HPDE6-E6E7 (cell line): ENCODE data around the gene ABCC10.
"Not testable (repeated sequence)": the region's sequence is repeated elsewhere in the genome, so short reads cannot be mapped to it uniquely, and the experiment has no call there.

ENCODE experiments used
- DNase-seq: peaks from one replicate; pipeline ENCODE4 v3.0.0; 2011; ENCODE audit warnings: missing footprints; ENCODE audit errors: extremely low spot score

The ABCC10 gene

DNA sequence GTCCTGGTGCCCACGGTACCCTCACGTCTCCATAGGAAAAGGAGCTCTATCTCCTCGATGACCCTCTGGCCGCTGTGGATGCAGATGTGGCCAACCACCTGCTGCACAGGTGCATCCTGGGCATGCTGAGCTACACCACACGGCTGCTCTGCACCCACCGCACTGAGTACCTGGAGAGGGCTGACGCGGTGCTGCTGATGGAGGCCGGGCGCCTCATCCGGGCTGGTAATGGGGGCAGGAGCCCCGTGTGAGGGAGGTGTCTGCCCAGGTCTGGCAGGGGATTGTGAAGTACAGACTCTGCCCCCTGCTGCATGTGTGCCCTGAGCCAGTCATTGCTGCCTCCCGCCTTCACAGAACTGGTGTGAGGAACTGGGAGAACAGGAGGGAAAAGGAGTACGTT, 15.6 kb downstream of the ABCC10 start:
- DNase-seq = no peak

GRCh38 chr6:43444036-43444435, 16.7 kb downstream of the ABCC10 start:
- no peak for DNase-seq

DNA sequence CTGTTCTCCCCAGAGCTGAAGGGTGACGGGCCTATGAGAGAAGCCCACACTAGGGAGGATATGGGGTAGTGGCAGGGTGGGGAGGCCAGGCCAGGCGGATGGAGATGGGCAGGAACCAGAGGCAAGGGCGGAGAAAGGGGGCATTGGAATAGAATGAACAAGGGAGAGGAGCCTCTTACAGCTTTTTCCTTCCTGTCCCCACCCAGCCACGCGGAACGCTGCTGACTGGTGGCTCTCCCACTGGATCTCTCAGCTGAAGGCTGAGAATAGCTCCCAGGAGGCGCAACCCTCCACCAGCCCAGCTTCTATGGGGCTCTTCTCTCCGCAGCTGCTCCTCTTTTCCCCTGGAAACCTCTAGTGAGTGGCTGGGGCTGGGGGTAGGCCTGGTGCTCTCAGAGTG, 17.2 kb downstream of the ABCC10 start:
- DNase-seq = no peak

DNA sequence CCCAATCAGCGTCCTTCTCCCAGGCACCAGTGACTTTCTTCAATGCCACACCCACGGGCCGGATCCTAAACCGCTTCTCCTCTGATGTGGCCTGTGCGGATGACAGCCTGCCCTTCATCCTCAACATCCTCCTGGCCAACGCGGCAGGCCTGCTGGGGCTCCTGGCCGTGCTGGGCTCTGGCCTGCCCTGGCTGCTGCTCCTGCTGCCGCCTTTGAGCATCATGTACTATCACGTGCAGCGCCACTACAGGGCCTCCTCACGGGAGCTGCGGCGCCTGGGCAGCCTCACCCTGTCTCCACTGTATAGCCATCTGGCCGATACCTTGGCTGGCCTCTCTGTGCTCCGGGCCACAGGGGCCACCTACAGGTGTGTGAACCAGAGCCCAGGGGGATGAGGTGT, 18.2 kb downstream of the ABCC10 start:
- no peak for DNase-seq

DNA sequence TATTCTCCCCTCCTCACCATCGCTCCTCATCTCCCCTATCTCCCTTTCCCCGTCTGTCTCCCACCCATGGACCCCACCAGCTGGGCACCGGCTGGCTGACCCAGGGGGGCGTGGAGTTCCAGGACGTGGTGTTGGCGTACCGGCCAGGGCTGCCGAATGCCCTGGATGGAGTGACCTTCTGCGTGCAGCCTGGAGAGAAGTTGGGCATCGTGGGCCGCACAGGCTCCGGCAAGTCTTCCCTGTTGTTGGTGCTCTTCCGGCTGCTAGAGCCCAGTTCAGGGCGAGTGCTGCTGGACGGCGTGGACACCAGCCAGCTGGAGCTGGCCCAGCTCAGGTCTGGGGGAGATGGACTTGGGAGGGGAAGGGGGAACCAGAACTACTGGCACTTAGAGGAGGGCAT, 20.3 kb downstream of the ABCC10 start:
- no peak for DNase-seq

DNA sequence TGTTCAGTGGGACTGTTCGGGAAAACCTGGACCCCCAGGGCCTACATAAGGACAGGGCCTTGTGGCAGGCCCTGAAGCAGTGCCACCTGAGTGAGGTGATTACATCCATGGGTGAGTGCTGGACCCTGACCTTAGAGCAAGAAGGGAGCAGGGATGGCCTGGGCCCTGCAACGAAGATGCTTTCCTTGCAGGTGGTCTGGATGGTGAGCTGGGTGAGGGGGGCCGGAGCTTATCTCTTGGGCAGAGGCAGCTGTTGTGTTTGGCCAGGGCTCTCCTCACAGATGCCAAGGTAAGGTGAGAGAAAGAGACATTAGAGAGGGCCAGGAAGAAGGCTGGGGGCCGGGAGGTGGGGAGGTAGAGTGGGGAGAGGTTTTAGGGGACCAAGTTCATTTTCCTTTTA, 21.6 kb downstream of the ABCC10 start:
- no peak for DNase-seq

GRCh38 chr6:43450699-43451131, 23.4 kb downstream of the ABCC10 start:
- no peak for DNase-seq

DNA sequence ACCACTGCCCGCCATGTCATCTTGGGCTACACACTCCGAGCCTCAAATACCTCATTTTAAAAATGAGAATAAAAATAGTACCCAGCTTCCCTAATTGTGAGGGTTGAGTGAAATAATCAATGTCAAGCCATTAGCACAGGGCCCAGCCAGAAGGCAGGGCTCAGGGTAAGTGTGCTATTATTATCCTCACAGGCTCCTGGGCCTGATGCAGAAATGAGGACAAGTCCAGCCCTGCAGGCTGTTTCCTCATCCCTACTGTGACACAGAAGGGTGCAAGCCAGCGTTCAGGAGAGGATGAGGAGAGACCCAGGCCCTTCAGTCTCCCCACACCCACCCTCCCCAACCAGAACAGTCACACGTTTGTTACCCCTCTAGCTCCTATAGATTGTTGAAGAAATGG, 24.0 kb downstream of the ABCC10 start:
- no peak for DNase-seq

GRCh38 chr6:43451939-43452338, 24.6 kb downstream of the ABCC10 start:
- DNase-seq = no peak

DNA sequence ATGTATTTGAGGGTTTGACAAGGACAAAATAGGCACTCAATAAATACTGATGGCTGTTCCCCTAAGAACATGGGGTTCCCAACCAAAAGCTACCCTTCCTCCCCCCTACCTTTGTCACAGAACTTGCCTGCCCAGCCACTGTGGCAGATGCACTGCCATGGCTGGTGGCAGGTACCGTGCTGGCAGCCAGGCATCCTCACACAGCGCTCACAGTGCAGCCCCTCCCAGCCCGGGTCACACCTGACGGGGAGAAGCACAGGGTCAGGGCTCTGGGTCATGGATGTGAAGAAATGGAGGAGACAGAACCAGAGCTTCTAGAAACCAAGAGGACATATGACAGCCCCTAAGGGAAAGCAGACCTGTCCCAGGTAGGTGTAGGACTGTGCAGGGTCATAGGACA, 25.6 kb downstream of the ABCC10 start:
- DNase-seq = no peak

GRCh38 chr6:43453831-43454230, 26.5 kb downstream of the ABCC10 start:
- DNase-seq = no peak

GRCh38 chr6:43454290-43454695, 27.0 kb downstream of the ABCC10 start:
- DNase-seq = no peak

- DNase-seq = peak; percentile 66
These were observed 27.6 kb downstream of the ABCC10 start for GRCh38 chr6:43454696-43455530.

GRCh38 chr6:43455531-43456428, 28.4 kb downstream of the ABCC10 start, which contains the start of gene DLK2:
TSS of gene DLK2 (minus strand) at chr6:43455548. CDS start at chr6:43454825, 723 bp downstream.
- peak; percentile 39 for DNase-seq

- no peak for DNase-seq
These were observed 30.3 kb downstream of the ABCC10 start for GRCh38 chr6:43457643-43458042.

DNA sequence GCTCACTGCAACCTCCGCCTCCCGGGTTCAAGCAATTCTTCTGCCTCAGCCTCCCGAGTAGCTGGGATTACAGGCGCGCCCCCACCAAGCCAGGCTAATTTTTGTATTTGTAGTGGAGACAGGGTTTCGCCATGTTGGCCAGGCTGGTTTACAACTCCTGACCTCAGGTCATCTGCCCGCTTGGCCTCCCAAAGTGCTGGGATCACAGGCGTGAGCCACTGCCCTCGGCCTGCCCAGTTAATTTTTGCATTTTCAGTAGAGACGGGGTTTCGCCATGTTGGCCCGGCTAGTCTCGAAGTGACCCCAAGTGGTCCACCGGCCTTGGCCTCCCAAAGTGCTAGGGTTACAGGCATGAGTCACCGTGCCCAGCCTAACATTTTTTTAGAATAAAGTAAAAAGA, 30.8 kb downstream of the ABCC10 start:
- not testable (repeated sequence) for DNase-seq

DNA sequence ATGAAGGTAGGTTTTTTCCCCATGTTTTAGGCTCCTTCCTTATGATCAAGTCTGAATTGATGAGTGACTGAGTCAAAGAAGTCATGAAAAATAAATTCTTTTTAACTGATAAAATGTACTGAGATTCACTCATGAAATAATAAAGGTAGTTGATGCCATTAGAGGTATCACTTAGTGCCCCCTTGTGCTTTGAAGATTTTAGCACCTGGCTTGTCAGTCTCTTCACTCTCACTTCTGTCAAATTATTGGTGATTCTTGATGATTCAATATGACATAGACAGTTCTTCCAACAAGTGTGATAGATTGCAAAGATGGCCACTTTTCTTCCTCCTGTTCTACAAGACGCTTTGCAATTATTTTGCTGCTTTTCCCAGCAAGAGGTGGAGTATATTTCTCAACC, 32.2 kb downstream of the ABCC10 start:
- DNase-seq = no peak

DNA sequence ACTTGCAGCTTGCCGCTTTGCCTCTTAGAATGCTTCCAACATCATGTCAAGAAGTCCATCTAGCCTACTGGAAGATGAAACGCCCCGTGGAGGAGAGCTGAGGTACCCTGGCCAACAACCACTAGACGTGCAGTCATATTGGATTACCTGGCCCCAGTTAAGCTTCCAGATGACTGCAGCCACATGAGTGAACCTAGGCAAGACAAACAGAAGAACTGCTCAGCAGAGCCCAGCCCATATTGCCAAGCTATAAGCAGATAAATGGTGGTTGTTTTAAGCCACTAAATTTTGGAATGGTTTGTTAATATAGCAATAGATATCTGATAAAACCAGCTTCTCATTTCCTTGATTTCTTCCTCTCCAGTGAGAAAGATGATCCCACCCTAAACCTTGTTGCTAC, 32.7 kb downstream of the ABCC10 start:
- DNase-seq = no peak

GRCh38 chr6:43461936-43462335, 34.6 kb downstream of the ABCC10 start:
- no peak for DNase-seq

GRCh38 chr6:43464337-43464736, 37.0 kb downstream of the ABCC10 start:
- no peak for DNase-seq

- DNase-seq = no peak
These were observed 38.6 kb downstream of the ABCC10 start for GRCh38 chr6:43465948-43466347.

GRCh38 chr6:43467265-43467664, 39.9 kb downstream of the ABCC10 start:
- not testable (repeated sequence) for DNase-seq

DNA sequence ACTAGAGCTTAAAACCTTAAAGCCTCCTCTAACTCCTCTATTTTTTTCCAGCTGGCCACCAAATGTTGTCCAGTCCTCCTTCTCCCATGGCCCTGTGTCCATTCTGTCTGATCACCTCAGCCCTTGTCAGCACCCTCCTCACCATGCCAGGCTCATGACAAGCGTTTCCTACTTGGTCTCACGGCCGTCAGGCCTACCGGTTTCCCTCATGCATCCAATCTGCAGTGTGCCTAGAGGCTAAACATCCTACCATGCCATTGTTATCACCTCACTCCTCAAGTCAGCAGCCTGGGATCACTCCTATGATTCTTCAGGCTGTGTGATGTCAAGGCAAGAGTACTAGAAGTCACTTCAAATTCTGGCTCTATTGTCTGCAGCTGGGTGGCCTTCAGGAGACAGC, 40.4 kb downstream of the ABCC10 start:
- DNase-seq = no peak
